ENCODE results near the gene REN. TPM values are rescaled to one million over a fixed set of nuclear protein-coding genes. Genes with fewer than 3 reads are reported as not detected.
A peak's percentile ranks its signal among the peaks of the same experiment; 100 is the strongest.

The REN gene
- 0.17 TPM in 1 of 2 replicates, not detected in the other for total RNA-seq
- 0.11 and 0.20 TPM in 2 replicates for polyA plus RNA-seq
- 0.20 TPM in 1 of 2 replicates, not detected in the other for polyA plus RNA-seq (2012)
- 0.33 TPM in 1 of 2 replicates, not detected in the other for polyA minus RNA-seq (ENCODE audit: low replicate concordance)

DNA sequence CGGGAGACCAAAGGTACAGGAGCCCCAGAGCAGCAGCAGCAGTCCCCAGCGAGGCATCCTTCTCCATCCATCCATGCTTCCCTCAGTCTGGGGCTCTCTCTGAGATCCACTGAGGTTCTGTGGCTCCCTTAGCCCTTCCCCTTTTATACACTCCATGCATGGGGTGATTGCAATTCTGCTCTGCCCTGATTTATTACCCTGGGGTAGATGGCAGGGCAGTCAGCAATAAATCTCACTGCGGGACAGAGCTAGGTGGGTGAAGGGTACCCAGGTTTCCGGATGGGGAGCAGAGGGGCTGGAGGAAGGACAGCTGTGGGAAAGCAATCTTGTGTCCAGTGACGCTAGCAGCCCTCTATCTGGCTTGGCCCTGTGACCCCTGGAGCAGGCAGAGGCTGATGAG is at the start of gene REN:
Gene REN (minus strand): TSS at position 119 of the 400 bp plus-strand sequence. CDS start 44 bp downstream, at position 75.
- no peaks in the 10 kb centered on the region for H3K4me1 ChIP-seq (ENCODE audit: control insufficient read depth, extremely low read depth, insufficient read depth, low read length)
- H4K20me1 ChIP-seq (ENCODE audit: control insufficient read depth, extremely low read depth, insufficient read depth, low read length), result no peaks in the 10 kb centered on the region
- DNase-seq (ENCODE audit: low read depth in 2 of 2), result no peak
- TF ChIP-seq CTCF (conservative IDR thresholded peaks at IDR 0.05 in 1 of 2, IDR thresholded peaks at IDR 0.05 in 1 of 2; ENCODE audit: low read depth in 1 of 2, low read length in 2 of 2) (no peak), EZH2 (IDR thresholded peaks at IDR 0.05; ENCODE audit: low read length, missing control alignments) (no peak)
- no peak within 1 kb of the TSS for H3K4me3 ChIP-seq (replicated peaks in 1 of 4; ENCODE audit: control extremely low read depth in 1 of 4, insufficient read depth in 1 of 4, low read depth in 3 of 4, low read length in 4 of 4)
- no peaks in the 10 kb centered on the region for H3K36me3 ChIP-seq (ENCODE audit: control insufficient read depth, insufficient read depth, low read length)
- H3K27ac ChIP-seq (ENCODE audit: insufficient read depth, low read length), result no peak within 1 kb of the TSS
- no peaks in the 10 kb centered on the region for H3K9me3 ChIP-seq (ENCODE audit: control insufficient read depth, insufficient read depth, low read depth, low read length)
- no peaks in the 10 kb centered on the region for H3K79me2 ChIP-seq (ENCODE audit: control insufficient read depth, insufficient read depth, low read length)
- H3K27me3 ChIP-seq (ENCODE audit: control insufficient read depth, insufficient read depth, low read length), result no peaks in the 10 kb centered on the region
- no peak within 1 kb of the TSS for H2AFZ ChIP-seq (ENCODE audit: low read length)
- no peak within 1 kb of the TSS for H3K4me2 ChIP-seq (ENCODE audit: extremely low read depth, insufficient read depth, low read length)
- no peak within 1 kb of the TSS for H3K9ac ChIP-seq (ENCODE audit: insufficient read depth, low read length)

DNA sequence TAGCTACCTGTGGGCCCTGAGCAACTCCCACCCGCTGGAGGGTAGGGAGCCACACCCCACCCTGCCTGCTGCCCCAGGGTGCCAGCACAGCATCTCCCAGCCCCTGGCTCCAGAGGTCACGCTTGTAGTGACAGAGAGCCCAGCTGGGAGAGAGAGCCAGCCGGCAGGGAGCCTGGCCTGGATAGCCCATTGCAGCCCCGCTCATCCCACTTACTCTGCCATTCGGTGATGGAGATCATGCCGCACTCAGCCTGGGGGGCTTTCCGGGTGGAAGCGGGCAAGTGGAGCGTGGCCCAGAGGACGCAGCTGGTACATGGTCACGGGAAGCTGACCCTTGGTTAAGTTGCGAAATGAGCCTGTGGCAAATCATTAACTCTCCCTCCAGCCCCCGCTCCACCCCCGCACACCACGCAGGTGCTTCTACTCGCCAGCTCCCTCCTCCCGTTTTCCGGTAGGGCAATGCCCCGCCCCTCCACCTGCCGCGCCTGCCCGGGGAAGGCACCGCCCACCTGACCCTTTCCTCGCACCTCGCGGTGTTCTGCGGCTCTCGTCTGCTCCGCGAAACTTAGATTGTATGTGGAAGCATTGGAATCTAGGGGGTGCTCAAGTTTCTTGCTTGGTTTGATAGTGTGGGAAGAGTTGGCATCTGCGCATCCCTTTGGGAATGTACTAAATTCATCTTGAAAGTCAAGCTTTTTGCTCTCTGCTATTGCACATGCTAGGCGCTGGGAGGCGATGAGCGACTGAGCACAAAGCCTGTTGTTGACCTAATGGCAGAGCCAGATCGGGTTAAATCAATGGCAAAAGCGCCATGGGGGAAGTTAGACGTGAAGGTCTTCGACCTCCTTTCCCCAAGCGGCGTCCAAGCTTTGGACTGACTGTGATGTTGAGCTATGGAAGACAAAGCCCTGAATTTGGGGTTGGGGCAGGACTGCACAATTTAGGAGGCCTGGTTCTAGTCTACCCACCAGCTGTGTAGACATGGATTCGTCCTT is 47.8 kb upstream of the REN start, which contains the start of gene GOLT1A:
Gene GOLT1A (minus strand): TSS at position 321 of the 995 bp plus-strand sequence. CDS start 82 bp downstream, at position 239.
- Histone ChIP-seq H4K20me1 (ENCODE audit: control insufficient read depth, extremely low read depth, insufficient read depth, low read length) (no peaks in the 10 kb centered on the region), H2AFZ (ENCODE audit: low read length) (no peak within 1 kb of the TSS), H3K79me2 (ENCODE audit: control insufficient read depth, insufficient read depth, low read length) (no peaks in the 10 kb centered on the region), H3K36me3 (ENCODE audit: control insufficient read depth, insufficient read depth, low read length) (no peaks in the 10 kb centered on the region), H3K4me2 (ENCODE audit: extremely low read depth, insufficient read depth, low read length) (peak within 1 kb of the TSS; percentile 33), H3K27me3 (ENCODE audit: control insufficient read depth, insufficient read depth, low read length) (peaks cover 17% of the 10 kb centered on the region), H3K9ac (ENCODE audit: insufficient read depth, low read length) (no peak within 1 kb of the TSS), H3K27ac (ENCODE audit: insufficient read depth, low read length) (no peak within 1 kb of the TSS), H3K9me3 (ENCODE audit: control insufficient read depth, insufficient read depth, low read depth, low read length) (no peaks in the 10 kb centered on the region), H3K4me3 (replicated peaks in 1 of 4; ENCODE audit: control extremely low read depth in 1 of 4, insufficient read depth in 1 of 4, low read depth in 3 of 4, low read length in 4 of 4) (peak within 1 kb of the TSS in 1 of 4 experiments; percentile 10), H3K4me1 (ENCODE audit: control insufficient read depth, extremely low read depth, insufficient read depth, low read length) (no peaks in the 10 kb centered on the region)
- peak; percentile 79 to 86 for DNase-seq (ENCODE audit: low read depth in 2 of 2)
- TF ChIP-seq CTCF (conservative IDR thresholded peaks at IDR 0.05 in 1 of 2, IDR thresholded peaks at IDR 0.05 in 1 of 2; ENCODE audit: low read depth in 1 of 2, low read length in 2 of 2) (peak; percentile 91 to 96), EZH2 (IDR thresholded peaks at IDR 0.05; ENCODE audit: low read length, missing control alignments) (no peak)

DNA sequence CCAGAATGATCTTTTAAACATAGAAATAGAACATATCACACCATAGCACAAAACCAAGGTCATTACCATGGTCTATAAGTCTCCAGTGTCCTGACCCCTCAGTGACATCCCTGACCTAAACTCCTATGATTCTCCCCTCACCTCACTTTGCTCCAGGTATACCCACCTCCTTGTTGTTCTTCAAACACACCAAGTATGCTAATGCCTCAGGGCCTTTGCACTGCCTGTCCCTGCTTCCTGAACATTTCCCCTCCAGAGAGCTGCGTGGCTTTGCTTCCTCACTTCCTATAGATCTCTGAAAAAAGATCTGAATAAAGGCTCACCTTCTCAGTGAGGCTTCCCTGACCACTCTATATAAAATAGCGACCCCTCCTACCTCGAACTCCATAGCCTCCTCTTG is 46.6 kb upstream of the REN start:
- Histone ChIP-seq H3K4me2 (ENCODE audit: extremely low read depth, insufficient read depth, low read length) (no peak overlapping the region), H2AFZ (ENCODE audit: low read length) (no peak overlapping the region), H3K9ac (ENCODE audit: insufficient read depth, low read length) (no peak overlapping the region), H3K4me1 (ENCODE audit: control insufficient read depth, extremely low read depth, insufficient read depth, low read length) (no peaks in the 10 kb centered on the region), H3K9me3 (ENCODE audit: control insufficient read depth, insufficient read depth, low read depth, low read length) (no peaks in the 10 kb centered on the region), H3K4me3 (replicated peaks in 1 of 4; ENCODE audit: control extremely low read depth in 1 of 4, insufficient read depth in 1 of 4, low read depth in 3 of 4, low read length in 4 of 4) (no peak overlapping the region), H3K79me2 (ENCODE audit: control insufficient read depth, insufficient read depth, low read length) (no peaks in the 10 kb centered on the region), H3K27me3 (ENCODE audit: control insufficient read depth, insufficient read depth, low read length) (peaks cover 15% of the 10 kb centered on the region), H3K27ac (ENCODE audit: insufficient read depth, low read length) (no peak overlapping the region), H3K36me3 (ENCODE audit: control insufficient read depth, insufficient read depth, low read length) (no peaks in the 10 kb centered on the region), H4K20me1 (ENCODE audit: control insufficient read depth, extremely low read depth, insufficient read depth, low read length) (no peaks in the 10 kb centered on the region)
- no peak for DNase-seq (ENCODE audit: low read depth in 2 of 2)
- TF ChIP-seq EZH2 (IDR thresholded peaks at IDR 0.05; ENCODE audit: low read length, missing control alignments), result no peak
- no peak for TF ChIP-seq CTCF (conservative IDR thresholded peaks at IDR 0.05 in 1 of 2, IDR thresholded peaks at IDR 0.05 in 1 of 2; ENCODE audit: low read depth in 1 of 2, low read length in 2 of 2)
